ENCODE results near the gene NFATC1. TPM values are rescaled to one million over a fixed set of nuclear protein-coding genes. Genes with fewer than 3 reads are reported as not detected.

The NFATC1 gene
- total RNA-seq, 2 donors from 2014 or later = 19.0 to 20.2 TPM

DNA sequence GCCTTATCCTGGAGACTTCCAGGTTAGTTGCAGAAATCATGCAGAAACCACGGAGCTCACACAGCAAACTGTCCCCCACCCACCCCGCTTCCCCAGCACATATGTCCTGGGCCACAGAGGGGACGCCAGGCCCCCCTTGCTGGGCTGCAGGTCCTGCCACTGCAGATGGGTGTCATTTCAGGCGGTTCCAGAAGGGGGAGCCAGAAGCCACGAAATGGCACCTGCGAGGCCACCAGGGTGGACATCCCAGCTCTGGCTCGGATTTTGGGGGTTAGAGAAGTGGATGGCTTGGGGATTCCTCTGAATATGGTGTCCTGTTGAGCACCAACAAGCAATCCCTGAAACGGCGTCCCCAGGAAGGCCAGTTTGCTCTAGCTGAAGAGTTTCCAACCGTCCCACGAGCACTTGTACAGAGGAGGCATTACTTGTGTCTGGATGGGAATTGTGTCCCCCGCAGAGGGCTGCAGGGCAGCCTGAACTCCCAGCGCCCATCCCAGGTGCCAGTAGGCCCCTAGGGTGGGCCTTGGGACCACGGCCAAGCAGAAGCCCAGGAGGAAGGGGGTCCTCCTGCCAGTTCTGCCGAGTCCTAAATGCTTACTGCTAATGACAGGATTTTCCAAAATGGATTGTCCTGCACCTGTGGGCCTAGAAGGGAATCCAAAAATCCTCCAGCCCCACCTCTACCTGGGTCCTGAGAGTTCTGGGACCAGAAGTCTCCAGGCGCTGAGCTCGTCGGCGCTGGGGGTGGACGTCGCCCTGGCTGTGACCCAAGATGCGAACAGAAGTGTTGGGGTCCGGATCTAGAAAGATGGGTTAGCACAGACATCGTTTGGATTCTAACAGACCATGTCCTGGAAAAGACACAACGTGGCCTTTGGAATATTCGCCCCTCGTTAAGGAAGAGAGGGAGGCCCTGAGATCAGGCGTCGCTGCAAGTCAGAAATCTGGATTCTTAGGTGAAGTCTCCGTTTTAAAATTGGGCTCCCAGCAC lies 14.6 kb upstream of the NFATC1 start:
- H3K4me3 ChIP-seq = no peak overlapping the region
- TF ChIP-seq, protein P1, sequence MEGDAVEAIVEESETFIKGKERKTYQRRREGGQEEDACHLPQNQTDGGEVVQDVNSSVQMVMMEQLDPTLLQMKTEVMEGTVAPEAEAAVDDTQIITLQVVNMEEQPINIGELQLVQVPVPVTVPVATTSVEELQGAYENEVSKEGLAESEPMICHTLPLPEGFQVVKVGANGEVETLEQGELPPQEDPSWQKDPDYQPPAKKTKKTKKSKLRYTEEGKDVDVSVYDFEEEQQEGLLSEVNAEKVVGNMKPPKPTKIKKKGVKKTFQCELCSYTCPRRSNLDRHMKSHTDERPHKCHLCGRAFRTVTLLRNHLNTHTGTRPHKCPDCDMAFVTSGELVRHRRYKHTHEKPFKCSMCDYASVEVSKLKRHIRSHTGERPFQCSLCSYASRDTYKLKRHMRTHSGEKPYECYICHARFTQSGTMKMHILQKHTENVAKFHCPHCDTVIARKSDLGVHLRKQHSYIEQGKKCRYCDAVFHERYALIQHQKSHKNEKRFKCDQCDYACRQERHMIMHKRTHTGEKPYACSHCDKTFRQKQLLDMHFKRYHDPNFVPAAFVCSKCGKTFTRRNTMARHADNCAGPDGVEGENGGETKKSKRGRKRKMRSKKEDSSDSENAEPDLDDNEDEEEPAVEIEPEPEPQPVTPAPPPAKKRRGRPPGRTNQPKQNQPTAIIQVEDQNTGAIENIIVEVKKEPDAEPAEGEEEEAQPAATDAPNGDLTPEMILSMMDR (IDR thresholded peaks at IDR 0.05) = peak; percentile 92 to 95
- H3K27me3 ChIP-seq = no peaks in the 10 kb centered on the region
- peaks cover 0 to 8% of the 10 kb centered on the region in 2 donors for H3K4me1 ChIP-seq
- DNase-seq (ENCODE audit: low spot score) = peak; percentile 79
- no peak overlapping the region for H3K27ac ChIP-seq
- H3K36me3 ChIP-seq = no peaks in the 10 kb centered on the region
- no peaks in the 10 kb centered on the region for H3K9me3 ChIP-seq

- DNase-seq (ENCODE audit: low spot score) = no peak
- Histone ChIP-seq H3K4me3 (no peak overlapping the region), H3K27ac (no peak overlapping the region), H3K9me3 (no peaks in the 10 kb centered on the region), H3K36me3 (no peaks in the 10 kb centered on the region), H3K4me1 (peaks cover 0 to 8% of the 10 kb centered on the region in 2 donors), H3K27me3 (no peaks in the 10 kb centered on the region)
- TF ChIP-seq, protein P1 (IDR thresholded peaks at IDR 0.05) = no peak
These were observed 13.9 kb upstream of the NFATC1 start for GRCh38 chr18:79381811-79382311.

GRCh38 chr18:79382681-79383387 lies 12.9 kb upstream of the NFATC1 start:
- Histone ChIP-seq H3K4me3 (no peak overlapping the region), H3K27ac (no peak overlapping the region), H3K4me1 (peaks cover 0 to 8% of the 10 kb centered on the region in 2 donors), H3K9me3 (no peaks in the 10 kb centered on the region), H3K36me3 (no peaks in the 10 kb centered on the region), H3K27me3 (no peaks in the 10 kb centered on the region)
- TF ChIP-seq, protein P1 (IDR thresholded peaks at IDR 0.05) = no peak
- no peak for DNase-seq (ENCODE audit: low spot score)

GRCh38 chr18:79383388-79384056 lies 12.2 kb upstream of the NFATC1 start:
- no peak overlapping the region for H3K27ac ChIP-seq
- no peak for DNase-seq (ENCODE audit: low spot score)
- no peaks in the 10 kb centered on the region for H3K36me3 ChIP-seq
- H3K9me3 ChIP-seq = no peaks in the 10 kb centered on the region
- no peak overlapping the region for H3K4me3 ChIP-seq
- TF ChIP-seq, protein P1 (IDR thresholded peaks at IDR 0.05) = no peak
- peaks cover 0 to 8% of the 10 kb centered on the region in 2 donors for H3K4me1 ChIP-seq
- no peaks in the 10 kb centered on the region for H3K27me3 ChIP-seq

DNA sequence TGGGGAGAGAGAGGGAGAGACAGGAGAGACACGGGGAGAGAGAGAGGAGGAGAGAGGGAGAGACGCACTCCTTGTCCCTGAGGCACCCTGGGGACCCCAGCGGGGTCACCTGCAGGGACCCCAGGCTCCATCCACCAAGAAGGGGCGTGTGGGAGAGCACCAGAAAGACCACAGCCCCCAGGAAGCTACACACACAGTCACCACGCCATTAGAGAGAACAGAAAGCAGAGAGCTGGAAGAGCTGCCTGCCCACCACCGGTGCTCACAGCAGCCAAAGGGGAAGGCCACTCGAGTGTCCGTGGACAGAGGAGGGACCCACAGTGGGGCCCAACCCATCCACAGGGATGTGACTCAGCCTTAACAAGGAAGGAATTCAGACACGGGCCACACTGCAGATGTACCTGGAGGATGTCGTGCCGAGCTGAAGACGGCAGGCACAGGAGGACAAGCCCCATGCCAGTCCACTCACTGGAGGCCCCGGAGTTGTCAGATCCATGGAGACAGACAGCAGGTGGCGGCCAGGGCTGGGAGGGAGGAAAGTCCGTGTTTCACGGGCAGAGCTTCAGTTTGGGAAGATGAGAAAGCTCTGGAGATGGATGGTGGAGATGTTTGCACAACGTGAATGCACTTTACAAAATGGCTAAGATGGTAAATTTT lies 11.5 kb upstream of the NFATC1 start:
- Histone ChIP-seq H3K27me3 (no peaks in the 10 kb centered on the region), H3K4me3 (no peak overlapping the region), H3K4me1 (peaks cover 0 to 1% of the 10 kb centered on the region in 2 donors), H3K36me3 (no peaks in the 10 kb centered on the region), H3K9me3 (no peaks in the 10 kb centered on the region), H3K27ac (no peak overlapping the region)
- no peak for DNase-seq (ENCODE audit: low spot score)
- TF ChIP-seq, protein P1 (IDR thresholded peaks at IDR 0.05) = no peak
